Skeletal muscle cell (primary cell): Measurements from ENCODE around the gene RPLP2.

Experiments used
- DNase-seq: peaks from one replicate; pipeline ENCODE4 v3.0.0-alpha.2; 2010; ENCODE audit warnings: low read depth
- H3K4me3 ChIP-seq: 2 replicates; pipeline ENCODE4 v1.5.1; 2011; ENCODE audit warnings: low read depth, mild to moderate bottlenecking, control low read depth, low read length, moderate library complexity

The RPLP2 gene

GRCh38 chr11:856397-856796 is 46.6 kb downstream of the RPLP2 start:
- H3K4me3 ChIP-seq: no peak overlapping the region
- DNase-seq: no peak

- no peak for DNase-seq
- H3K4me3 ChIP-seq: no peak overlapping the region
These were observed 48.4 kb downstream of the RPLP2 start for GRCh38 chr11:858053-858761.

- peak overlapping the region; percentile 11 for H3K4me3 ChIP-seq
- DNase-seq: no peak
These were observed 49.1 kb downstream of the RPLP2 start for GRCh38 chr11:858762-859339.

GRCh38 chr11:859394-860131 is 49.8 kb downstream of the RPLP2 start:
- H3K4me3 ChIP-seq: peak overlapping the region; percentile 36

GRCh38 chr11:860234-861104 is 50.7 kb downstream of the RPLP2 start:
- DNase-seq: no peak
- H3K4me3 ChIP-seq: no peak overlapping the region

More at GRCh38 chr11:859394-860131, 49.8 kb downstream of the RPLP2 start:
- peak; percentile 83 for DNase-seq

- no peak overlapping the region for H3K4me3 ChIP-seq
- DNase-seq: no peak
These were observed 51.3 kb downstream of the RPLP2 start for GRCh38 chr11:861105-861479.

- H3K4me3 ChIP-seq: no peak overlapping the region
- DNase-seq: no peak
These were observed 52.4 kb downstream of the RPLP2 start for GRCh38 chr11:862081-862661.
